Measurements from ENCODE around the gene SLC7A4. TPM values are rescaled to one million over a fixed set of nuclear protein-coding genes. Genes with fewer than 3 reads are reported as not detected.

SLC7A4 gene
- total RNA-seq, 2 donors from 2014 or later, result 1.5 to 8.9 TPM

DNA sequence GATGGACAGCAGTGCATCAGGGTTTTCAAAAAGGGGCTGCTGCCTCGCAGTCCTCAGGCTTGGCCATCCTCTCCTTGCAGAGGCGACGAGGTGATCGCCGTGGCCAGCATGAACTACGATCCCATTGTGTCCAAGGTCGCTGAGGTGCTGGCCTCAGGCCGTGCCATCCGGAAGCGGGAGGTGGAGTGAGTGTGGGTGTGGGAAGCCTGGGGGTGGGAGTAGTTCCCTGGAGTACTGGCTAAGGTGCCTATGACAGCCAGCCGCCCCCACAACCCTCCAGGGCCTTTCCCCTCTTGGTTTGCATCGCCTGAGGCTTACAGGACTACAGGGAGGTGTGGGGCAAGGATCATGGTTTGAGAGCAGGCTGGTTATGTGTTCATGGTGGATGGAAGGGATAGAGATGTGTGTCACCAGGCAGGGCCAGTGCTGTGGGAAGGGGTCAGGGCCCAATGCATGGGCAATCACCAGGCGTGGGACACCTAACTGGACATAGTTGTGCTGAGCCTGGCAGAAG, 52.4 kb downstream of the SLC7A4 start:
- intact Hi-C loops (cut with DNase I), result no loop called here

GRCh38 chr22:20979243-20979809, 53.0 kb downstream of the SLC7A4 start:
- DNase-seq (ENCODE audit: low spot score), result peak; percentile 91
- intact Hi-C loops (cut with DNase I), result no loop called here

More for the DNA sequence above, 52.4 kb downstream of the SLC7A4 start:
- DNase-seq (ENCODE audit: low spot score), result no peak

Small RNAs within 50 kb of the gene (microRNA-seq; reads per million reads assigned to microRNA genes)
- gene MIR649 (ENCODE audit: borderline microRNAs expressed in 2 of 2), result 0 reads per million in 2 donors

Other genes starting within 250 kb of the SLC7A4 start
- 10 to 100 TPM; 83.9 to 97.9 TPM for gene PI4KA, start 173.8 kb downstream of the SLC7A4 start, total RNA-seq
- 10 to 100 TPM; 22.9 to 25.5 TPM for gene SNAP29, start 173.6 kb downstream of the SLC7A4 start, total RNA-seq
- gene CRKL, start 115.2 kb downstream of the SLC7A4 start, total RNA-seq, result 10 to 100 TPM; 36.7 to 37.5 TPM
- 1 to 10 TPM in 1 of 2 donors, under 1 TPM in 1; 0.62 to 2.6 TPM for gene AIFM3, start 65.3 kb downstream of the SLC7A4 start, total RNA-seq
- gene LZTR1, start 50.3 kb downstream of the SLC7A4 start, total RNA-seq, result 10 to 100 TPM; 46.1 to 56.3 TPM
- gene THAP7, start 30.4 kb downstream of the SLC7A4 start, total RNA-seq, result 10 to 100 TPM; 16.4 to 20.5 TPM
- 1 to 10 TPM in 1 of 2 donors, under 1 TPM in 1; 0.19 to 1.0 TPM for gene P2RX6, start 17.4 kb downstream of the SLC7A4 start, total RNA-seq
- not detected for gene LRRC74B, start 13.4 kb upstream of the SLC7A4 start, total RNA-seq